Cardiac muscle cell (in vitro differentiated cells and primary cell): ENCODE measurements around the gene NOP16. TPM values are rescaled to one million over a fixed set of nuclear protein-coding genes. Genes with fewer than 3 reads are reported as not detected.
"Not testable (repeated sequence)": the region's sequence is repeated elsewhere in the genome, so short reads cannot be mapped to it uniquely, and the experiment has no call there.

Experiments
- DNase-seq, 2 donors: peaks; one replicate each; pipeline versions ENCODE4 v3.0.0 to v3.0.0-alpha.2; 2010 to 2017; ENCODE audit warnings: low read depth in 1 of 2, low spot score in 1 of 2
- H3K27ac ChIP-seq: fragments of 200-600 bp; sonication (generic); 2 replicates; pipeline ENCODE4 v1.5.1; 2016
- H3K27me3 ChIP-seq: fragments of 200-600 bp; sonication (generic); 2 replicates; pipeline ENCODE4 v1.6.0; 2016; ENCODE audit warnings: control low read depth
- H3K36me3 ChIP-seq: fragments of 200-600 bp; sonication (generic); 2 replicates; pipeline ENCODE4 v1.5.1; 2016; ENCODE audit warnings: control low read depth
- H3K4me1 ChIP-seq: fragments of 200-600 bp; sonication (generic); 2 replicates; pipeline ENCODE4 v1.8.1; 2017; ENCODE audit warnings: low read depth, mild to moderate bottlenecking, mixed run types
- H3K4me3 ChIP-seq: fragments of 200-600 bp; sonication (generic); 2 replicates; pipeline ENCODE4 v1.5.1; 2016; ENCODE audit warnings: mild to moderate bottlenecking
- H3K9me3 ChIP-seq: fragments of 200-600 bp; sonication (generic); 2 replicates; pipeline ENCODE4 v1.5.1; 2017; ENCODE audit warnings: low read depth, mild to moderate bottlenecking, control low read depth
- CTCF ChIP-seq: IDR thresholded peaks from 2 replicates; pipeline ENCODE4 v1.5.1; 2012; ENCODE audit warnings: low read depth, mild to moderate bottlenecking, low read length
- polyA plus RNA-seq: library from polyadenylated mRNA; unstranded; fragments of >200 nt; fragmentation: Nextera tagmentation; extraction: Ambion mirVana; gene quantifications from 2 replicates; pipeline ENCODE4 v1.2.1, GENCODE V29; 2016
- total RNA-seq: library from RNA; depleted of rRNA; stranded (reverse); fragments of >200 nt; gene quantifications from 2 replicates; pipeline ENCODE4 v1.2.3, GENCODE V29; 2016

The NOP16 gene
- total and polyA plus RNA-seq, 2 experiments from 2014 or later = 18.0 to 52.0 TPM

GRCh38 chr5:176409765-176410164, 21.4 kb upstream of the NOP16 start:
- no peak overlapping the region for H3K4me3 ChIP-seq
- H3K4me1 ChIP-seq = peaks cover under 1% of the 10 kb centered on the region
- DNase-seq = no peak
- H3K36me3 ChIP-seq = no peaks in the 10 kb centered on the region
- no peaks in the 10 kb centered on the region for H3K9me3 ChIP-seq
- H3K27me3 ChIP-seq = no peaks in the 10 kb centered on the region
- H3K27ac ChIP-seq = no peak overlapping the region
- TF ChIP-seq CTCF = no peak

DNA sequence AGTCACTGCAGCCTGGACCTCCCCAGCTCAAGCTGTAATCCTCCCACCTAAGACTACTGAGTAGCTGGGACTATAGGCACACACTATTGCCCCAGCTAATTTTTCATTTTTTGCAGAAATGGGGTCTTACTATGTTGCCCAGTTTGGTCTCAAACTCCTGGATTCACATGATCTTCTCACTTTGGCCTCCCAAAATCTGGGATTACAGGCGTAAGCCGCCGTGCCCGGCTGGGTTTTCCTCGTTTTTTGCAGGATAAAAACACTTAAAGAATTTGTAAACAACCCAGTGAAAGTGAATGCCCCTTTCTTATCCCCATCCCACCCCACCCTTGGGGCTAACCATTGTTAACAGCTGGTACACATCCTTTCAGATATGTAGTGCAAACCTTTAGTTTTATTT, 20.2 kb upstream of the NOP16 start:
- no peaks in the 10 kb centered on the region for H3K27me3 ChIP-seq
- no peaks in the 10 kb centered on the region for H3K9me3 ChIP-seq
- no peak for DNase-seq
- no peaks in the 10 kb centered on the region for H3K36me3 ChIP-seq
- no peak overlapping the region for H3K27ac ChIP-seq
- H3K4me3 ChIP-seq = no peak overlapping the region
- H3K4me1 ChIP-seq = no peaks in the 10 kb centered on the region
- TF ChIP-seq CTCF = no peak

DNA sequence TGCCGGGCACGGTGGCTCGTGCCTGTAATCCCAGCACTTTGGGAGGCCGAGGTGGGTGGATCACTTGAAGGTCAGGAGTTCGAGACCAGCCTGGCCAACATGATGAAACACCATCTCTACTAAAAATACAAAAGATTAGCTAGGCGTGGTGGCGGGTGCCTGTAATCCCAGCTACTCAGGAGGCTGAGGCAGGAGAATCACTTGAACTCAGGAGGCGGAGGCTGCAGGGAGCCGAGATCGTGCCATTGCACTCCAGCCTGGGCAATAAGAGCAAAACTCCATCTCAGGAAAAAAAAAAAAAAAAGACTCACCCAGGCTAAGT, 19.8 kb upstream of the NOP16 start:
- H3K27ac ChIP-seq, H3K4me1 ChIP-seq, H3K9me3 ChIP-seq, DNase-seq, H3K27me3 ChIP-seq, H3K36me3 ChIP-seq, H3K4me3 ChIP-seq: not testable (repeated sequence)

GRCh38 chr5:176407456-176408251, 19.3 kb upstream of the NOP16 start:
- H3K27ac ChIP-seq = no peak overlapping the region
- DNase-seq = no peak
- no peak overlapping the region for H3K4me3 ChIP-seq
- H3K36me3 ChIP-seq = no peaks in the 10 kb centered on the region
- H3K9me3 ChIP-seq = no peaks in the 10 kb centered on the region
- no peaks in the 10 kb centered on the region for H3K4me1 ChIP-seq
- H3K27me3 ChIP-seq = no peaks in the 10 kb centered on the region
- no peak for TF ChIP-seq CTCF

DNA sequence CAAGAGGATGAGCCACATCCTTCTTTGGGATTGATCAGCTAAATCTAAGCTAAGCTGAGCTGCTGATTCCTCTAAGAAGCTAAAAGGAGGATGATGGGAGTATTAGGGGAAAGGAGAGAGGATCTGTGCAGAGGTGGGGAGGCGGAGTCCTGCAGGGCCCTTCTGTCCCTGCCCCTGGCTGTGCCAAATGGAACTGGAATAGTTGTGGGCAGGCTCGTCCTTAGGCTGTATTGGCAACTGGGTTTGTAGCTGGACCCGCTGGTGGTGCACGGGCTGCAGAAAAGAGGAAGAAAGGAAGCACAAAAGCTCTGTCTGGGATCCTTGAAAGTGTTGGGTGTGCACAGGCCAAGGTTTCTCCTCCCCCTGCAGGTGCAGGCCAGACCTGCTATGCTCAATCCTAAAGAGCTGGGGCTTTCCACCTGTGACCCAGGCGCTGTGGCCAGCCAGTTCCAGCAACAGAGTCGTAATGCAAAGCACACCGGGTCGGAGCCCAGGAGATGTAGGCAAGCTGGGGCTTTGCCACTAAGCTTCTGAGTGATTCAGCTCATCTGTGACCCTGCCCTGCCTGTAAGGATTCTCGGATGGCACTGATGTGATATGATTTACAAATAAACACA, 18.1 kb upstream of the NOP16 start:
- no peak for DNase-seq
- H3K9me3 ChIP-seq = no peaks in the 10 kb centered on the region
- H3K27me3 ChIP-seq = no peaks in the 10 kb centered on the region
- no peaks in the 10 kb centered on the region for H3K36me3 ChIP-seq
- peaks cover 5% of the 10 kb centered on the region for H3K4me1 ChIP-seq
- no peak overlapping the region for H3K4me3 ChIP-seq
- TF ChIP-seq CTCF = no peak
- no peak overlapping the region for H3K27ac ChIP-seq

DNA sequence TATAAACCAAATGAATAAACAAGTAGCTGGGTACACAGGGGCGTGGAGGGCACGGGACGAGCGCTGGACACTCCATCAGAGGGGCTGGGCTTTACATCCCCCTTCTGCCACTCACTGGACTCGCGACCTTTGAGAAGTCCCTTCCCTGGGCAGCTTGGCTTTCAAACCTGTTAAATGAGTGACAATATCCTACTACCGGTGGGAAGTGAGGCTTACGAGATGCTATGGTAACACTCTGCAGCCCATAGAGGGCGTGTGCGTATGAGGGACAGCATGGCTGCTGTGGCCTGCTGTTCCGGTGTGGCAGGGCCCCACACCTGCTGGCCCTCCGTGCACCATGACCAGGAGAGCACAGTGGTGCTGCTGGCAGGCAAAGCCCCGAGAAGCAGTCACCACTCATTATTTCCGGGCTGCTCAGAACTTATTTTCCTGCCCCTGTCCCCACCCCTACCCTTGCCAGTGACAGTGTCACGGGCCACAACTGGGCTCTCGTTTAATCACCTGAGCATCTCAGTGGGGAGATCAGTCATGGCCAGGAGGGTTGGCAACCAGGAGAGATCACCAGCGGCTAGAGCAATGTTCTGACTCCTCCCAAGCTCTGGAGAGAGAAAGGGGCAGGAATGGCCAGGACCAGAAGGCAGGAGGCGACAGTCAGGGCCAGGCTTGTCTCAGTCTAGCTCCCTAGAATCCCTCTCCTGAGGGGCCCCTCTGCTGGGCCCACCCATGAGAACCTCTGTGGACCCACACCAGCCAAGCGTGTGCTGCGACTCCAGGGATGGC, 17.4 kb upstream of the NOP16 start:
- no peak for DNase-seq
- Histone ChIP-seq H3K4me1 (peaks cover 10% of the 10 kb centered on the region), H3K27ac (no peak overlapping the region), H3K36me3 (no peaks in the 10 kb centered on the region), H3K27me3 (no peaks in the 10 kb centered on the region), H3K4me3 (no peak overlapping the region), H3K9me3 (no peaks in the 10 kb centered on the region)
- TF ChIP-seq CTCF = no peak
